Panc1 (cell line): ENCODE results near the gene COPZ1. TPM values are rescaled to one million over a fixed set of nuclear protein-coding genes. Genes with fewer than 3 reads are reported as not detected.

Source experiments
- ATAC-seq: fragments of 200-7000 bp; cut with Tn5 transposase; 2 replicates; pipeline ENCODE4 v1.9.1; 2020; ENCODE audit warnings: mild to moderate bottlenecking, moderate library complexity
- BruUV-seq: library from RNA; stranded (reverse); fragments of 400-500 nt; replicated peaks from 2 replicates; lab custom pipeline; 2021; lab: Mats Ljungman, UMichigan
- CTCF ChIA-PET: fragments of 300-600 bp; sonication (Branson Sonifier 250); formaldehyde crosslinking; loops from one replicate; lab custom pipeline; 2022; ENCODE audit warnings: antibody characterized with exemption; lab: Charles Lee
- POLR2A ChIA-PET: fragments of 300-600 bp; sonication (Branson Sonifier 250); formaldehyde crosslinking; loops from one replicate; lab custom pipeline; 2022; ENCODE audit warnings: antibody characterized with exemption; lab: Charles Lee
- DNase-seq: peaks from one replicate; pipeline ENCODE4 v3.0.0-alpha.2; 2010; ENCODE audit warnings: low read depth, low spot score
- H3K27ac ChIP-seq: 2 replicates; pipeline ENCODE4 v1.5.1; 2011; ENCODE audit warnings: mild to moderate bottlenecking, low read length, inconsistent platforms
- H3K27me3 ChIP-seq: fragments of 200-500 bp; sonication (Bioruptor generic); 2 replicates; pipeline ENCODE4 v1.6.0; 2014; ENCODE audit warnings: low read length, inconsistent platforms; ENCODE audit not compliant: control insufficient read depth, insufficient read depth
- H3K36me3 ChIP-seq: fragments of 200-500 bp; sonication (Bioruptor generic); 2 replicates; pipeline ENCODE4 v1.5.1; 2014; ENCODE audit warnings: inconsistent platforms, mild to moderate bottlenecking, low read length, moderate library complexity; ENCODE audit not compliant: control insufficient read depth, insufficient read depth
- H3K4me1 ChIP-seq: 2 replicates; pipeline ENCODE4 v1.5.1; 2011; ENCODE audit warnings: inconsistent platforms, mild to moderate bottlenecking, low read length, moderate library complexity; ENCODE audit not compliant: control insufficient read depth, insufficient read depth
- H3K4me3 ChIP-seq, 2 experiments: 2 replicates each; pipeline ENCODE4 v1.5.1; 2011 to 2012; ENCODE audit warnings: low read depth in 2 of 2, low read length in 2 of 2, mild to moderate bottlenecking in 2 of 2, inconsistent platforms in 1 of 2, moderate library complexity in 1 of 2
- H3K9me3 ChIP-seq: fragments of 200-500 bp; sonication (Bioruptor generic); 2 replicates; pipeline ENCODE4 v1.5.1; 2014; ENCODE audit warnings: low read depth, mild to moderate bottlenecking, inconsistent platforms, low read length, moderate library complexity; ENCODE audit not compliant: control insufficient read depth, insufficient read depth
- CTCF ChIP-seq: fragments of 450-650 bp; IDR thresholded peaks from 2 replicates; pipeline ENCODE4 v1.5.1; 2017; ENCODE audit warnings: mild to moderate bottlenecking
- POLR2AphosphoS5 ChIP-seq: IDR thresholded peaks from 2 replicates; pipeline ENCODE4 v1.6.1; 2012; ENCODE audit warnings: mild to moderate bottlenecking, low read depth, low read length, moderate library complexity
- REST ChIP-seq, 2 experiments: IDR thresholded peaks; 2 replicates each; pipeline ENCODE4 v1.6.1; 2011 to 2012; ENCODE audit warnings: low read depth in 2 of 2, control low read depth in 1 of 2, low read length in 1 of 2, mild to moderate bottlenecking in 1 of 2, moderate library complexity in 1 of 2; ENCODE audit not compliant: insufficient read depth in 1 of 2
- SIN3A ChIP-seq: IDR thresholded peaks from 2 replicates; pipeline ENCODE4 v1.6.1; 2012; ENCODE audit warnings: low read depth, mild to moderate bottlenecking, low read length, moderate library complexity, borderline replicate concordance; ENCODE audit not compliant: insufficient read depth
- TCF7L2 ChIP-seq: IDR thresholded peaks from 2 replicates; pipeline ENCODE4 v1.6.1; 2011; ENCODE audit warnings: mild to moderate bottlenecking, low read depth, low read length, inconsistent platforms
- in situ Hi-C: cut with HindIII; loops from 2 replicates; pipeline ENCODE4 v1.10.0; 2016; ENCODE audit warnings: low sequenced_read_pairs, low pct_unique_long_range_greater_than_20kb
- intact Hi-C: fragments of 100-400 bp; cut with micrococcal nuclease; formaldehyde crosslinking; loops from one replicate; pipeline ENCODE4 v1.10.0; 2022; ENCODE audit not compliant: unreplicated experiment
- total RNA-seq: library from RNA; stranded (reverse); gene quantifications from one replicate; pipeline ENCODE4 v1.2.1, GENCODE V29; 2021; ENCODE audit not compliant: unreplicated experiment

Gene COPZ1
- total RNA-seq, 1 experiment from 2014 or later: 175 TPM

- intact Hi-C loops (no loop called here), in situ Hi-C loops (no loop called here)
- BruUV-seq: no TSS peak
- Histone ChIP-seq H3K4me3 (no peak overlapping the region), H3K27ac (no peak overlapping the region), H3K36me3 (no peaks in the 10 kb centered on the region; the same call in 1 of the 2 replicates), H3K9me3 (no peaks in the 10 kb centered on the region), H3K4me1 (peaks cover 19% of the 10 kb centered on the region; the same call in 1 of the 2 replicates), H3K27me3 (no peaks in the 10 kb centered on the region)
- DNase-seq (no peak), ATAC-seq (no peak)
- TF ChIP-seq SIN3A (no peak), TCF7L2 (no peak), REST (IDR thresholded peaks at IDR 0.05; ENCODE audit: insufficient read depth in 1 of 2, low read depth in 2 of 2, low read length in 1 of 2) (no peak), CTCF (no peak)
- POLR2A ChIA-PET: no interaction called here
- CTCF ChIA-PET: interaction anchor here (0.8 to 0.9 kb wide), 2 partner anchors 9 to 26 kb away, joined by 3 to 4 read pairs; partner anchors contain the start of gene COPZ1
Observed at GRCh38 chr12:54333420-54334034, 8.6 kb downstream of the COPZ1 start.

- TF ChIP-seq POLR2AphosphoS5: no peak
- no peak for TF ChIP-seq REST (IDR thresholded peaks at IDR 0.05; ENCODE audit: insufficient read depth in 1 of 2, low read depth in 2 of 2, low read length in 1 of 2)
- TF ChIP-seq CTCF: no peak
- no peak for TF ChIP-seq TCF7L2
- no peak for TF ChIP-seq SIN3A
- ChIA-PET POLR2A (no interaction called here), CTCF (interaction anchor here (0.6 kb wide), 1 partner anchor 104 kb away, joined by 4 read pairs; no protein-coding TSS in a partner anchor)
- Histone ChIP-seq H3K4me1 (no peaks in the 10 kb centered on the region), H3K9me3 (no peaks in the 10 kb centered on the region), H3K27ac (no peak overlapping the region), H3K4me3 (no peak overlapping the region), H3K27me3 (no peaks in the 10 kb centered on the region), H3K36me3 (peaks cover 10% of the 10 kb centered on the region)
- ATAC-seq: no peak
- intact Hi-C loops: no loop called here
- BruUV-seq: TSS peak; percentile 34
- DNase-seq: no peak
- in situ Hi-C loops: no loop called here
Observed at GRCh38 chr12:54337280-54337842, 12.4 kb downstream of the COPZ1 start.
